Hypothalamus (tissue), 51 donors: Measurements from ENCODE around the gene SORL1.
"Not testable (repeated sequence)": the region's sequence is repeated elsewhere in the genome, so short reads cannot be mapped to it uniquely, and the experiment has no call there.

Experiments
- DNase-seq, 51 donors: peaks; one replicate each; lab custom pipeline; 2025; lab: John Stamatoyannopoulos, UW

Gene SORL1, protein sequence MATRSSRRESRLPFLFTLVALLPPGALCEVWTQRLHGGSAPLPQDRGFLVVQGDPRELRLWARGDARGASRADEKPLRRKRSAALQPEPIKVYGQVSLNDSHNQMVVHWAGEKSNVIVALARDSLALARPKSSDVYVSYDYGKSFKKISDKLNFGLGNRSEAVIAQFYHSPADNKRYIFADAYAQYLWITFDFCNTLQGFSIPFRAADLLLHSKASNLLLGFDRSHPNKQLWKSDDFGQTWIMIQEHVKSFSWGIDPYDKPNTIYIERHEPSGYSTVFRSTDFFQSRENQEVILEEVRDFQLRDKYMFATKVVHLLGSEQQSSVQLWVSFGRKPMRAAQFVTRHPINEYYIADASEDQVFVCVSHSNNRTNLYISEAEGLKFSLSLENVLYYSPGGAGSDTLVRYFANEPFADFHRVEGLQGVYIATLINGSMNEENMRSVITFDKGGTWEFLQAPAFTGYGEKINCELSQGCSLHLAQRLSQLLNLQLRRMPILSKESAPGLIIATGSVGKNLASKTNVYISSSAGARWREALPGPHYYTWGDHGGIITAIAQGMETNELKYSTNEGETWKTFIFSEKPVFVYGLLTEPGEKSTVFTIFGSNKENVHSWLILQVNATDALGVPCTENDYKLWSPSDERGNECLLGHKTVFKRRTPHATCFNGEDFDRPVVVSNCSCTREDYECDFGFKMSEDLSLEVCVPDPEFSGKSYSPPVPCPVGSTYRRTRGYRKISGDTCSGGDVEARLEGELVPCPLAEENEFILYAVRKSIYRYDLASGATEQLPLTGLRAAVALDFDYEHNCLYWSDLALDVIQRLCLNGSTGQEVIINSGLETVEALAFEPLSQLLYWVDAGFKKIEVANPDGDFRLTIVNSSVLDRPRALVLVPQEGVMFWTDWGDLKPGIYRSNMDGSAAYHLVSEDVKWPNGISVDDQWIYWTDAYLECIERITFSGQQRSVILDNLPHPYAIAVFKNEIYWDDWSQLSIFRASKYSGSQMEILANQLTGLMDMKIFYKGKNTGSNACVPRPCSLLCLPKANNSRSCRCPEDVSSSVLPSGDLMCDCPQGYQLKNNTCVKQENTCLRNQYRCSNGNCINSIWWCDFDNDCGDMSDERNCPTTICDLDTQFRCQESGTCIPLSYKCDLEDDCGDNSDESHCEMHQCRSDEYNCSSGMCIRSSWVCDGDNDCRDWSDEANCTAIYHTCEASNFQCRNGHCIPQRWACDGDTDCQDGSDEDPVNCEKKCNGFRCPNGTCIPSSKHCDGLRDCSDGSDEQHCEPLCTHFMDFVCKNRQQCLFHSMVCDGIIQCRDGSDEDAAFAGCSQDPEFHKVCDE (N-terminal part only)

DNA sequence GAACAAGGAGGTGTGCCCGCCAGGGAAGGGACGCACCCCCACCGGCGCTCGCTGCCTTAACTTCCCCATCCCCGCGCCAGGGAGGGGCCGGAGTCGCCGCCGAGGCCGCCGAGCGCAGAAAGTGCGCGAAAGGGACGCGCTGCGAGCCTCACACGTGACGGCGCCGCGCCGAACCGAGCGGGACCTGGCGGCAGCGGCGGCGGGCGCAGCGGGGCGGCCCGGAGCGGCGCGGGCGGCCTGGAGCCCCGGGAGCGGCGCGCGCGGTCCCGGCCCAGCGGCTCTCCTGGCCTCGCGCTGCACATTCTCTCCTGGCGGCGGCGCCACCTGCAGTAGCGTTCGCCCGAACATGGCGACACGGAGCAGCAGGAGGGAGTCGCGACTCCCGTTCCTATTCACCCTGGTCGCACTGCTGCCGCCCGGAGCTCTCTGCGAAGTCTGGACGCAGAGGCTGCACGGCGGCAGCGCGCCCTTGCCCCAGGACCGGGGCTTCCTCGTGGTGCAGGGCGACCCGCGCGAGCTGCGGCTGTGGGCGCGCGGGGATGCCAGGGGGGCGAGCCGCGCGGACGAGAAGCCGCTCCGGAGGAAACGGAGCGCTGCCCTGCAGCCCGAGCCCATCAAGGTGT, at the start of gene SORL1:
SORL1 (plus strand) TSS at position 329 of the 623 bp plus-strand sequence; CDS start at position 347, 18 bp downstream.
- DNase-seq, result peak in 47 of 51 donors; percentile 40 to 83 (median 68)

DNA sequence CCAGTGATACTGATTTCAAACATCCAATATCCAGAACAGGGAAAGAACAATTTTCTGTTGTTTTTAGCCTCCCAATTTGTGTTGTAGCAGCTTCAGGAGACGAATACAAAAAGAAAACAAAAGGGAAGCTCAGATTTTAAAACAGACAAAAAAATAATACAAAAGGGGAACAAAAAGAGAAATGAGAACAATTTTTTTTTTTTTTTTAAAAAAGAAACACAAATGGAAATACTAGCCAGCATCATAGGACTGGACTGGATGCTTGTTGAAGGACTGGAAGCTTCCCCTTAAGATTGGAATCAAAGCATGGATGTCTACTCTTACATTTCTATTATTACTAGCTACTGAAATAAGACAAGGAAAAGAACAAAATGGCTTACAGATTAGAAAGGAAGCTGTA, 46.5 kb upstream of the SORL1 start:
- DNase-seq, result no peak

DNA sequence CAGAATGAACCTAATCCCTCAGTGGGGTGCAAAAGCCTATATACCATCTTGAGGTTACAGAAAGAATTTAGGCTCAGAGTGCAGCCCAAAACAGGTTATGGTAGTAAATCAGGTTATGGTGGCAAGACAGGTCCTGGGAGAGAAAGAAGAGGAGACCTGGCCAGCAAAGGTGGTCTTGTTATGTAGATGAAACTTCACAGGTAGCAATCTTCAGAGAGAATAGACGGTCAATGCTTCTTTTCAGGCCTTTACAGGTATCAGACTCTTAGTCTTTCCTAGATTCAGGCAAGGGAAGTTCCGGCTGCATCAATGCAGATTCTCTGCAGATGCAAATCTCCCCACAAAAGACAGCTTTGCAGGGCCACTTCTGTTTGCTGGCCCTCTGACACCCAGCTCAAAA, 45.8 kb upstream of the SORL1 start:
- no peak for DNase-seq

DNA sequence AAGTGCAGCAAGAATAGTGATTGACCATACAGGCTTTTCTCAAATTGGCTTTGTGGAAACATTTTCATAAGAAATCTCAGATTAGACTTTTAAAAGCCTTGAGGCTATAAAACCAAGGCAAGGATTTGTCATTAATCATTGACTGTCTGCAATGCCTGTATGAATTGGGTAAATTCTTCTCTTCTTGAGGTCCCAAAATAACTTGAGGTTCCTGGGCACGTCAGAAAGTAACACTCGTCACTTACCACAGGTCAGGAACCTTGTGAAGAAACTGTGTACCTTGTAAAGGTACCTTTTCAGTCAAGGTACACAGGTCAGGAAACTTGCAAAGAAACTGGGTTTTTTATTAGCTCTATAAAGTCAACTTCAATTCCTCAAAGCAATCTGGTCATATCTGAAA, 43.3 kb upstream of the SORL1 start:
- no peak for DNase-seq

DNA sequence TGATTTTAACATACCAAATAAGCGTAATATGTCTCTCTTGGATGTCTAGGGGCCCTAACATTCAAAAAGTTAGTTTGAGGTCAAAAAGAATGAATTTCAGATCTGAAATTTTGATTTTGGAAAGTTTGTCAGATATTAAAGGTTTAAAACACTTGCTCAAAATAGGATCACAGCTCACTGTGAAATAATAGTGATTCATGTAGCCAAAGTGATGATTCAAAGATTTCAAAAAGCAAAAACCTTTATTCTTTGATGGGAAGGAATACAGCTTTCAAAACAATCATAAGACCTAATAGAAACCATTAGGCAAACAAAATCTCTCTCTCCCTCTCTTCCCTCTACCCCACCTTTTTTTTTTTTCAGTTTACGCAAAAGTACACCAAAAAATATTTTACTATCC, 42.1 kb upstream of the SORL1 start:
- DNase-seq, result not testable (repeated sequence)

DNA sequence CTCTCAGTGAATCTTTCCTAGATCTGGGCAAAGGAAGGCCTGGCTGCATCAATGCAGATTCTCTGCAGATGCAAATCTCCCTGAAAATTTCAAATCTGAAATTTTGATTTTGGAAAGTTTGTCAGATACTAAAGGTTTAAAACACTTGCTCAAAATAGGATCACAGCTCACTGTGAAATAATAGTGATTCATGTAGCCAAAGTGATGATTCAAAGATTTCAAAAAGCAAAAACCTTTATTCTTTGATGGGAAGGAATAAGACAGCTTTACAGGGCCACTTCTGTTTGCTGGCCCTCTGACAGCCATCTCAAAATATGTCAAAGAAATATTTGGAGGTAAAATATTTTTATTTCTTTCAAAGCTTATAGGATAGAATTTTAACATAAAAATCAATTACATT, 40.8 kb upstream of the SORL1 start:
- not testable (repeated sequence) for DNase-seq

DNA sequence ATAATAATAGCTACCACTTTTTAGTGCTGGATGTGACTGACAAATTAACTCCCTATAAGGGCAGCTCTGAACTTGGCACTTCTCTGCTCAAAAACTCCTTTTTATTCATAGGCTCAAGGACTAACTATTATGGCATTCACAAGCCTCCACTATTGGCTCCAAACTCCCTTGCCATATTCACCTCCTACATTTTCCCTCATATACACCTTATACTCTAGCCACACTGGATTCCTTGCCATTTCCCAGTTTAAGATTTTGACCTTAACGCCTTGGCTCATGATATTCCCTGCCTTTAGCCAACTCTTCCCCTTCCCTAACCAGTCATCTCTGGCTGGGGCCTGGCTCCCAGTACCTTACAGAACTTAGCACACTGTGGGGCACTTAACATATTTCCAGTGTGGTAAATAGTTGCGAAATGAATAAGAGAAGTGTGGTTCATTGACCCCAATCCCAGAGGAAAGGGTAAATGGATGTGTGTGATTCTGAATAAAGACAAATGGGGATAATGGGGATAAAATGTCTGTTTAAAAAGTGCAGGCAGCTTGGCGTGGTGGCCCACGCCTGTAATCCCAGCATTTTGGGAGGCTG, 40.0 kb upstream of the SORL1 start:
- no peak for DNase-seq

DNA sequence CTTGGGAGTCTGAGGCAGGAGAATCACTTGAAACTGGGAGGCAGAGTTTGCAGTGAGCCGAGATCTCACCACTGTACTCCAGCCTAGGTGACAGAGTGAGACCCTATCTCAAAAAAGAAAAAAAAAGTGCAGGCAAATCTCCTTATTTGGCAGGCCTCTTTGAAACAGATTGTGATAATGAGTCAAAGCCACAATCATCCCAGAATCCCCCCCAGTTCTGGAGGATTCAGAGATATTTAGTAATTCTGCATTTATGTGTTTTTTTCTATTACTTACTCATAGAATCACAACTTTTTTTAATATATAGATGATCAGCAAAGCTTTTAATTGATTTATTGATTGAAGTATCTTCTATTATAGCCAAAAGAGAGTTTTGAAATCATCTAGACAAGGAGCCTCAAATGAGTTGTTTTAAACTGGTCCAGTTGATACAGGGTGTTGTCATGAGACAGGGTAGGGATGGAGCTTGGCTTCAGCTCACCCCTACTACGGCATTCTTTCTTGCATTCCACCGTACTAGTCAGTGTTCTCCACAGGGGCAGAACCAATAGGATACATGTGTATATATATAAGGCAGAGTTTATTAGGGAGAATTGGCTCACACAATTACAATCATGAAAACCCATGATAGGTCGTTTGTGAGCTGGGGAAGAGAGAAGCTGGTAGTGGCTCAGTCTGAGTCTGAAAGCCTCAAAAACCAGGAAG, 39.3 kb upstream of the SORL1 start:
- DNase-seq, result no peak

DNA sequence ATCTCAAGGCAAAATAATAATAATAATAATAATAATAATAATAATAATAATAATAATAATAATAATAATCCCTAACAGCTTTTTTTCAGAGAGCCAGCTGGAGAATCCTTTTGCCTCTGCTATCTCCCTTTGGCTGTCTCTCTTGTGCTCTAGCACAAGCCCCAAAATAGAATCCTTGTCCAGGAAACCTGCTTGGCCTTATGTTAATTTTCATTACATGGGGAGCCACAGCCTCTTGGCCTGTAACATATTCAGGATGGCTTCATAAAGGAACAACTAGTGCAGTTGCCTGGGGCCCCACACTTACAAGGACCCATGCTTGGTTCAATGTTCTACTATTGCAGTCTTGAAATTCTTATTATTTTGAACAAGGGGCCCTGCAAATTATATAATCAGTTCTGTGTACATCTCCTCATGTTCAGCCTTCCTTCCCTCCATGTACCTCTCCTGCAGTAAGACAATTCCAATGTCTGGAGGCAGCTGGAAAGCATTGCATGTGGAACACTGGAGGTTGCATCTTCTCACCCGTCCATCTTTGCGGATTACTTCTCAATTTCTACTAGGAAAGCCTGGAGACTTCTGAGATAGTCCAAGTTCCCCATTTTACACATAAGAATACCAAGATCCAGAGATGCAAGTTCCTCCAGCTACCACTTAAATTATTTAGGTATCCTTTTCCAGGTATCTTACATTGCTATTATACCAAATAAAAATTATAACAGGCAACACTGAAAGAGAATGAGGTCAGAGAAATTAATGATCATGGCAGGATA, 37.8 kb upstream of the SORL1 start:
- no peak for DNase-seq

DNA sequence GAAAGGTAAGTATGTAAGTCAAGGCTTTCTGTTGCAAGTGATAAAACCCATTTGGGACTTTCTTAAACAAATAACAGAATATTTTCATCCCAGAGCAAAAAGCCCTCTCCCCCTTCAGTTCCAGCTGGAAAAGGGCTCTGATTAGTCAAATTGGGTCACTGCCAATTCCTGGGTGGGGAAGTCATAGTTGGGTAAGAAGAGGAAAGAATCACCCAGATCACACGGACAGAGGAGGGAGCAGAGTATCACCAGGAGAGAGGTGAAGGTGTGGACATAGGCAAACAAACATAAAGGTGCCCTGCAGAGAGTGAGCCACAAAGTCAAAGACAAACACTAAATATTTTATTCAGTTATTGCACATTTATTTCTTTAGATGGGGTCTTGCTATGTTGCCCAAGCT, 36.3 kb upstream of the SORL1 start:
- no peak for DNase-seq

DNA sequence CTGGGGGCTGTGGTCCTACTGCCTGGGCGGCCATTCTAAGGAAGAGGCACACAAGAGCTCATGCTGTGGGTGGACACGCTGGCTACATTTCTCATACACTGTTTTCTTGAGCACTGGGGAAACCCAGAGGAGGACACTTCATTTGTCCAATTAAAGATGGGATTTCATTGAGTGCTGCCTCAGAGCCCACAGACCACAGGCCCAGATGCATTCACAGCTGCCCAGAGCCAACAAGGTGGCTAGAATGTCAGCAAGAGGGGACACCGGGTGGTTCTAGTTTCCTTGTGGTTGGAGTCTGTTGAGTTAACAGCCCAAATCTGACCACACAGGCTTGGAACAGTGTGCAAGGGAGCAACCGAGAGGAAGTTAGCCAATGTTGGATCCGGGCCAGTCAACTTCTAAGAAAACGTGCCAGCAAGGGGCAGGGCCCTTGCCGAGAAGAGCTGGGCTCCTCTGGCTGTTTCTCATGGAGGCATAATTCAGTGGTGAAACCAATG, 35.0 kb upstream of the SORL1 start:
- DNase-seq, result peak in 42 of 51 donors; percentile 11 to 77 (median 50)

DNA sequence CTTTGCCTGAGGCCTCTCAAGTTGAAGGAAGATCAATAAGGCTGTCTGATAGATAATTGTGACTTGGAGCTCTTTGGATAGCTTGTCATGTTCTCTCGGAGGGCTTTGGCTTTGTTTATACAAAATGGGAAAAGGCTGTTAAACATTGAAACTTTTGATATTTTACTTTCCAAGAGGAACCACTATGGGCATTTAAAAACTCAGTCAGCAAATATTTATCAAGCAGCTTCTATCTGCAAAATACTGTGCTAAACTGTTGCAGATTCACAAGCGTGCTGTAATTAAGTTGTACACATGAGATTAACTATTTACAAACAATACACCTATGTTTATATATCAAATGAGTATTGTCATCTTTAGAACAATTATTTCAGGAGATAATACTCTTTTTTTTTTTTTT, 34.5 kb upstream of the SORL1 start:
- no peak for DNase-seq

DNA sequence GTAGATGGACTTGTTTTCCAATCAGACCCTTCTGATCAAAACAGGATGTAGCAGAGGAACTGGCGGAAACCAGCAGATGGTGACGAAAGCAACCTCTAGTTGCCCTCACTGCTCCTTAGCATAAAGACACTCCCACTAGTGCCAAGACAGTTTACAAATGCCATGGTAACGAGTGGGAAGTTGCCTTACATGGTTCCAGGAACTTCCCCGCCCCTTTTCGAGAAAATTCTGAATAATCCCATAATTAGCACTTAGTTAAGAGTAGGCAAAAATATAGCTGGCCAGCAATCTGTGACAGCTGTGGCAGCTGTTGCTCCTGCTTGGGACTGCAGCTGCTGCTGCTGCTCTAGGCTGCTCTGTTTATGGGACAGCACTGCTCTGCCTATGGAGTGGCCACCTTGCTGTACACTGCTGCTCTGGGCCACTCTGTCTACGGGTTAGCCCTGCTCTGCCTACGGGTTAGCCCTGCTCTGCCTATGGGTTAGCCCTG, 33.4 kb upstream of the SORL1 start:
- DNase-seq, result no peak

DNA sequence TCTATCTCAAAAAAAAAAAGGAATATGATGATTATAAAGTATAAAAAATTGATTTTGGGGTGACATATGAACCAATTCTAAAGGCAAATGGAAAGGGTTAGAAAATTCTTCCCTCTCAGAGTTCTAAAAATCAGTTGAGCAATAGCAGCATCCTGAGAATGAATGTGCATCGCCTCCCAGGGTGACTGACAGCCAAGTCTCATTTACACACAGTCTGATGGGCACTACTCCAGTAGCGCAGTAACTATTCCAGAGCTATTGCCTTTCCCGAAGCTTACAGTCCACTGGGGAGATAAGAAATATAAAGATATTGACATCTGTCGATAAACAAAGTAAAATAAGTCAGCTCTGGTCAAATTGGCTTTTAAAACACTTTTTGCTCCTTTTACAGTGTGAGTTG, 32.3 kb upstream of the SORL1 start:
- no peak for DNase-seq

DNA sequence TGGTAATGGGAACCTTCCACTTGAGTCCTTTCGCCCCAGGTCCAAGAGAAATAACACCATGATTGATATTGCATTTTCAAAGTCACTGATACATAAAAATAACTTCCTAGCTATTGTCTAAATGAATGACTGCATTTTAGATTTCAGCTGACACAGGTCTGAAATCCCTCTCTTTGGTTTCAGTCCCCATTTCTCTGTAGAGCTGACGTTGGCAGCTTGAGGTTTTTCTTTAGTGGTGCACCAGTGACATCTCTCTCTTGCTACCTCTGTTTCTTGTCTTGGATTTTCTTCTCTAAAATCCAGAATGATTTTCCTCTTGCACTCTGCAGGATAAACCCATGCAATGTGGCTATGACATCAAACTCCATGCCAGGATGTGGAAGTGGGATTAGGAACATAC, 31.7 kb upstream of the SORL1 start:
- DNase-seq, result no peak

DNA sequence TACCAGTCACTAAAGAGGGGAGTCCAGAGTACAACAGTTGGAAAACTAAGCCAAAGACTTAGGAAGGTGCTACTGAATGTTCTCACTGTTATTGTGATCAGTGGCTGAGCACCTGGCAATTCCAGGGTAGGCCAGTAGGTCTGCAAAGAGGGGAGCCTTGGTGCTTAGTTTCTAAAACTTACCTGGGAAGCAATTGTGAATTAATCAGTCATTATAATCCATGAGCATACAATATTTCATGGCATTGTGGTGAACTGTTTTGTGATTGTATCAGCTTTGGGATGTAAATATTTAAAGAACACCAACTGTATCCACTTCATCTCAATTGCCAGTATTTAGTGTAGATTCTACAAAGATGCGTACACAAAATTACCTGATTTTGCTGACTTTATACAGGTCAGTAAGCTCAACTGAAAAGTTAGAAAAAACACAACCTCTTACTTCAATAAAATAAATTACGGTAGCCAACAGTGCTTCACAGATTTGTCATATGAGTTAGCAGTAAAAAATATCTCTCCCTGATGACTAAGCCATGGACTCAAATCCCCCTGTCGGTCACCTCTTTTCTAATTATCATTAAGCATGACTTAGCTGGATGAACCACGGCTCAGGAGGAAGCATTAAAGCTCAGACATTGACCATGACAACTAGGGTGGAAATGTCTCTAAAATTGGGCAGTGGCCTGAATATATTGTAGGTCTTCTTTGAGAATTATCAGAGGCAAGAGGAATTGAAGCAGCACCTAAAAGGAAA, 30.8 kb upstream of the SORL1 start:
- no peak for DNase-seq

DNA sequence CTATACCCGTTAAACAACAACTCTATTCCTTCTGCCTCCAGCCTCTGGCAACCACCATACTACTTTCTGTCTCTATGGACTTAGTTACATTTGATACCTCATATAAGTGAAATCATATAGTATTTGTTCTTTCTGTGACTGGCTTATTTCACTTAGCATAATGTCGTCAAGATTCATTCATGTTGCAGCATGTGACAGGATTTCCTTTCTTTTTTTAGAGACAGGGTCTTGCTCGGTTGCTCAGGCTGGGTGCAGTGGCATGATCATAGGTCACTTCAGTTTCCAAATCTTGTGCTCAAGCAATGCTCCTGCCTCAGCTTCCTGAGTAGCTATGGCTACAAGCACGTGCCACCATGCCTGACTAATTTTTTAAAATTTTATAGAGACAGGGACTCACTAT, 29.4 kb upstream of the SORL1 start:
- DNase-seq, result no peak
